DND-41 (cell line): ENCODE results near the gene ACSM5.

Experiments used
- EZH2 ChIP-seq: IDR thresholded peaks from 3 replicates; pipeline ENCODE4 v1.6.1; 2012; ENCODE audit warnings: borderline replicate concordance, low read depth, mild to moderate bottlenecking, moderate library complexity, low read length, inconsistent platforms; ENCODE audit not compliant: severe bottlenecking
- TF ChIP-seq, protein P1 (sequence below): IDR thresholded peaks from 2 replicates; pipeline ENCODE4 v1.5.1; 2012; ENCODE audit warnings: borderline replicate concordance, low read length, moderate library complexity, mild to moderate bottlenecking; ENCODE audit not compliant: poor library complexity, severe bottlenecking; ENCODE audit errors: extremely low read depth

DNA sequence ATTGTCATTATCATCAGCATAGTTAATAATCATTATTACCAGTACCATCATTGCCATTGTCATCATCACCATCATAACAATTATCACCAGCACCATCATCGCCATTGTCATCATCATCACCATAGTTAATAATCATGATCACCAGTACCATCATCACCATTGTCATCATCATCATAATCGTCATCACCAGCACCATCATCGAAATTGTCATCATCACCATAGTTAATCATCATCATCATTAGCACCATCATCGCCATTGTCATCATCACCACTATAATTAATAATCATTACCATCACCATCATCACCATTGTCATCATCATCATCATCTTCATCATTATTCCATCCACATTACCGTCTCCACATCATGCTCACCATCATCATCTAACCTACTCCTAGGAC lies 18.3 kb upstream of the ACSM5 start:
- TF ChIP-seq, protein P1, sequence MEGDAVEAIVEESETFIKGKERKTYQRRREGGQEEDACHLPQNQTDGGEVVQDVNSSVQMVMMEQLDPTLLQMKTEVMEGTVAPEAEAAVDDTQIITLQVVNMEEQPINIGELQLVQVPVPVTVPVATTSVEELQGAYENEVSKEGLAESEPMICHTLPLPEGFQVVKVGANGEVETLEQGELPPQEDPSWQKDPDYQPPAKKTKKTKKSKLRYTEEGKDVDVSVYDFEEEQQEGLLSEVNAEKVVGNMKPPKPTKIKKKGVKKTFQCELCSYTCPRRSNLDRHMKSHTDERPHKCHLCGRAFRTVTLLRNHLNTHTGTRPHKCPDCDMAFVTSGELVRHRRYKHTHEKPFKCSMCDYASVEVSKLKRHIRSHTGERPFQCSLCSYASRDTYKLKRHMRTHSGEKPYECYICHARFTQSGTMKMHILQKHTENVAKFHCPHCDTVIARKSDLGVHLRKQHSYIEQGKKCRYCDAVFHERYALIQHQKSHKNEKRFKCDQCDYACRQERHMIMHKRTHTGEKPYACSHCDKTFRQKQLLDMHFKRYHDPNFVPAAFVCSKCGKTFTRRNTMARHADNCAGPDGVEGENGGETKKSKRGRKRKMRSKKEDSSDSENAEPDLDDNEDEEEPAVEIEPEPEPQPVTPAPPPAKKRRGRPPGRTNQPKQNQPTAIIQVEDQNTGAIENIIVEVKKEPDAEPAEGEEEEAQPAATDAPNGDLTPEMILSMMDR = no peak
- no peak for TF ChIP-seq EZH2
